Kidney (tissue), 14 donors: ENCODE results near the gene MYO9A. TPM values are rescaled to one million over a fixed set of nuclear protein-coding genes. Genes with fewer than 3 reads are reported as not detected.
A peak's percentile ranks its signal among the peaks of the same experiment; 100 is the strongest.

Source experiments
- DNase-seq, 5 donors: peaks; one replicate each; pipeline ENCODE4 v3.0.0-alpha.2; 2013 to 2020
- FAIRE-seq: peaks from 2 replicates; lab custom pipeline; 2012; peaks lifted over from hg19 to GRCh38; lab: Jason Lieb, UNC
- H3K27ac ChIP-seq, 2 donors: one replicate each; pipeline ENCODE4 v1.7.0; 2013; ENCODE audit warnings: low read depth in 2 of 2, low read length in 2 of 2, inconsistent platforms in 1 of 2
- H3K27me3 ChIP-seq: one replicate; pipeline ENCODE4 v1.7.1; 2013; ENCODE audit warnings: low read length, inconsistent platforms; ENCODE audit not compliant: control insufficient read depth, insufficient read depth
- H3K36me3 ChIP-seq, 3 donors: one replicate each; pipeline versions ENCODE4 v1.7.0 to v1.7.1; 2013; ENCODE audit warnings: low read length in 3 of 3, control low read depth in 1 of 3, inconsistent platforms in 1 of 3; ENCODE audit not compliant: insufficient read depth in 3 of 3, control insufficient read depth in 2 of 3
- H3K4me1 ChIP-seq, 3 donors: one replicate each; pipeline versions ENCODE4 v1.7.0 to v1.7.1; 2013; ENCODE audit warnings: low read length in 3 of 3, inconsistent platforms in 1 of 3, low read depth in 1 of 3; ENCODE audit not compliant: control insufficient read depth in 2 of 3, insufficient read depth in 2 of 3
- H3K4me3 ChIP-seq, 3 donors: one replicate each; pipeline versions ENCODE4 v1.7.0 to v1.8.1; 2013; ENCODE audit warnings: low read length in 3 of 3, control low read depth in 1 of 3, inconsistent platforms in 1 of 3
- H3K9ac ChIP-seq, 3 donors: one replicate each; pipeline versions ENCODE4 v1.7.0 to v1.7.1; 2013; ENCODE audit warnings: low read length in 3 of 3, control low read depth in 1 of 3, inconsistent platforms in 1 of 3
- H3K9me3 ChIP-seq, 3 donors: one replicate each; pipeline versions ENCODE4 v1.7.0 to v1.7.1; 2013; ENCODE audit warnings: low read length in 3 of 3, control low read depth in 1 of 3, inconsistent platforms in 1 of 3; ENCODE audit not compliant: control insufficient read depth in 2 of 3, insufficient read depth in 1 of 3
- intact Hi-C: fragments of 100-400 bp; cut with DNase I; formaldehyde crosslinking; loops from one replicate; pipeline ENCODE4 v1.11.1; 2022
- polyA plus RNA-seq: library from polyadenylated mRNA; stranded (reverse); fragments of 350-450 nt; fragmentation: Illumina TruSeq; extraction: RNeasy Lipid Tissue Mini Kit (QIAGEN cat#74804); gene quantifications from one replicate; pipeline ENCODE4 v1.2.3, GENCODE V29; 2014; ENCODE audit warnings: low read depth, low replicate concordance; ENCODE audit not compliant: insufficient read depth
- total RNA-seq: library from RNA; stranded (reverse); fragmentation: NEBNext Ultra II Directional; extraction: Animal tissue kit (Norgen Biotek cat#: 25700); gene quantifications from one replicate; pipeline ENCODE4 v1.2.1, GENCODE V29; 2021
- TF ChIP-seq, protein P1 (sequence below): IDR thresholded peaks from 3 replicates; pipeline ENCODE4 v1.5.1; 2012; ENCODE audit warnings: mild to moderate bottlenecking, moderate library complexity, borderline replicate concordance; ENCODE audit not compliant: insufficient read depth; ENCODE audit errors: extremely low read depth
- donor health status: control.
- donor health status: control.
- donor health status: control.
- donor health status: control.
- donor health status: control.
- donor health status: DM: yes; HTN: yes; CAD: no.
- donor health status: Normal renal cell carcinoma (clear cell type).

Gene MYO9A
- total and polyA plus RNA-seq, 2 donors from 2014 or later: 5.5 to 132 TPM

DNA sequence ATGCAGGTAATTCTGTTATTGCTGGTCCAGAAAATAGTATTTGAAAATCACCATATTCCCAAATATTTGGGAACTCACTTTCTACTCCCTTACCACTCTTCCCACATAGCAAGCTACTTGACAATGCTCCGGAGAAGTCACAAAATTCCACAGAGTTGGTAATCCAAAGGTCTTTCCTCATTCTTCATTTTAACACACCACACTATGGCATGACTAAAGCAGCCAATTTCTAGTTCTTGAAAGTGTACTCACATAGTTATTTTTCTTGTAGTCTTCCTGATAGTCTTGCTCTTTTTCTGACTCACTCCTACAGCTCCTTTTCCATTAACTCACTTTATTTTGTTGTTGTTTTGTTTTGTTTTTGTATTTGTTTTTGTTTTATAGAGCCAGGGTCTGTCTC lies 67.2 kb downstream of the MYO9A start:
- H3K9me3 ChIP-seq: no peaks in the 10 kb centered on the region
- intact Hi-C loops: no loop called here
- no peaks in the 10 kb centered on the region for H3K27me3 ChIP-seq
- TF ChIP-seq, protein P1, sequence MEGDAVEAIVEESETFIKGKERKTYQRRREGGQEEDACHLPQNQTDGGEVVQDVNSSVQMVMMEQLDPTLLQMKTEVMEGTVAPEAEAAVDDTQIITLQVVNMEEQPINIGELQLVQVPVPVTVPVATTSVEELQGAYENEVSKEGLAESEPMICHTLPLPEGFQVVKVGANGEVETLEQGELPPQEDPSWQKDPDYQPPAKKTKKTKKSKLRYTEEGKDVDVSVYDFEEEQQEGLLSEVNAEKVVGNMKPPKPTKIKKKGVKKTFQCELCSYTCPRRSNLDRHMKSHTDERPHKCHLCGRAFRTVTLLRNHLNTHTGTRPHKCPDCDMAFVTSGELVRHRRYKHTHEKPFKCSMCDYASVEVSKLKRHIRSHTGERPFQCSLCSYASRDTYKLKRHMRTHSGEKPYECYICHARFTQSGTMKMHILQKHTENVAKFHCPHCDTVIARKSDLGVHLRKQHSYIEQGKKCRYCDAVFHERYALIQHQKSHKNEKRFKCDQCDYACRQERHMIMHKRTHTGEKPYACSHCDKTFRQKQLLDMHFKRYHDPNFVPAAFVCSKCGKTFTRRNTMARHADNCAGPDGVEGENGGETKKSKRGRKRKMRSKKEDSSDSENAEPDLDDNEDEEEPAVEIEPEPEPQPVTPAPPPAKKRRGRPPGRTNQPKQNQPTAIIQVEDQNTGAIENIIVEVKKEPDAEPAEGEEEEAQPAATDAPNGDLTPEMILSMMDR: no peak
- H3K4me1 ChIP-seq: no peaks in the 10 kb centered on the region
- H3K27ac ChIP-seq: no peak overlapping the region
- no peak overlapping the region for H3K4me3 ChIP-seq
- no peak for DNase-seq
- FAIRE-seq: no peak
- H3K36me3 ChIP-seq: peaks cover 0 to 7% (median 0%) of the 10 kb centered on the region in 3 donors
- H3K9ac ChIP-seq: no peak overlapping the region

DNA sequence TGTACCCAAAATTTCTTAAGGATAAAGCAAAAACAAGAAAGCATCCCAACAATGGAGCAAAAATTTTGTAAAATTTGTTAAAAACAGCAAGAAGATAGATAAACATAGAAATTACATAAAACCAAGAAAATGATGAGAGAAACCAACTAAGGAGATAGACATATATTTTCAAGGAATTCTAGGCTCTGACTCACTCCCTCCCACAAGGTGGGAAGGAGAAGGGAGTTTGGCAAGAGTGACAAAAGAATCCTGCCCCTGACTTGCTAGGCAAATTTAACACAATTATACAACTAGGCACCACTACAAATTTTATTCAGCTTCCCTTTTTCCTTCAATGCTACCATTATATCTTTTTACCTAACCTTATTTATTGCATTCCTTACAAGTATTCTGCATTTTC lies 70.9 kb downstream of the MYO9A start:
- Histone ChIP-seq H3K4me3 (no peak overlapping the region), H3K9ac (no peak overlapping the region), H3K27ac (no peak overlapping the region), H3K27me3 (no peaks in the 10 kb centered on the region), H3K36me3 (peaks cover 0 to 8% (median 0%) of the 10 kb centered on the region in 3 donors), H3K9me3 (no peaks in the 10 kb centered on the region), H3K4me1 (no peaks in the 10 kb centered on the region)
- FAIRE-seq: no peak
- DNase-seq: no peak
- intact Hi-C loops: no loop called here
- TF ChIP-seq, protein P1: no peak

DNA sequence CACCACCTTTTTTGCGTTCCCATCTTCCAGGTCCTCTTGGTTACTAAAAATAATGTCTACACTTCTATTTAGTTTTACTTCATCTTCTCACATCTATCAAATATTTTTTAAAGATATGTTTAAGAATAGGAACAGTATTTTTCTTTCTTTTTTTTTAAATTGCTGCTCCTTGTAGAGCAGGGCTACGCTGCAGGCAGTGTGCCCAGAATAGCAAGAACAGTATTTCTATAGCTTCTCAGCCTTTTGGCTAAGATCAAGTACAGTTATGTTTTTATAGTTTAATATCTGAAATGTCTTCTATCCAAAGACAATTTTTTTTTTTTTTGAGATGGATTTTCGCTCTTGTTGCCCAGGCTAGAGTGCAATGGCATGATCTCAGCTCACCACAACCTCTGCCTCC lies 73.0 kb downstream of the MYO9A start:
- FAIRE-seq (no peak), DNase-seq (peak in 1 of 5 donors; percentile 24)
- TF ChIP-seq, protein P1: no peak
- Histone ChIP-seq H3K4me3 (no peak overlapping the region), H3K4me1 (no peaks in the 10 kb centered on the region), H3K27ac (no peak overlapping the region), H3K36me3 (peaks cover 0 to 8% (median 0%) of the 10 kb centered on the region in 3 donors), H3K9ac (no peak overlapping the region), H3K9me3 (no peaks in the 10 kb centered on the region), H3K27me3 (no peaks in the 10 kb centered on the region)
- intact Hi-C loops: no loop called here

DNA sequence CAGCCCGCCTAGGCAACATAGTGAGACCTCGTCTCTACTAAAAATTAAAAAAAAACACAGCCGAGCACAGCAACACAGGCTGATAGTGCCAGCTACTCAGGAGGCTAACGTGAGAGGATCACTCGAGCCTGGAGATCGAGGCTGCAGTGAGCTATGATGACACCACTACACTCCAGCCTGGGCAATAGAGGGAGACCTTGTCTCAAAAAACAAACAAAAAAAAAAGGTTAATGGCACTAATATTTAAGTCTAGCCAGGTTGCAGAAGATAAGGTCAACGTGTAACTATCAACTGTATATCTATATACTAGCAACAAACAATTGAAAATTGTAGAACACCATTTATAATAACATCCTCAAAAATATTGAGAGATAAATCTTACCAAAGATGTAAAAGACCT lies 75.1 kb downstream of the MYO9A start:
- TF ChIP-seq, protein P1: no peak
- H3K27ac ChIP-seq: no peak overlapping the region
- FAIRE-seq (no peak), DNase-seq (no peak)
- H3K9me3 ChIP-seq: no peaks in the 10 kb centered on the region
- H3K9ac ChIP-seq: no peak overlapping the region
- H3K27me3 ChIP-seq: no peaks in the 10 kb centered on the region
- peaks cover 0 to 8% (median 0%) of the 10 kb centered on the region in 3 donors for H3K36me3 ChIP-seq
- H3K4me3 ChIP-seq: no peak overlapping the region
- H3K4me1 ChIP-seq: no peaks in the 10 kb centered on the region
- intact Hi-C loops: no loop called here
